GM23338 (cell line): ENCODE measurements around the gene YAP1. TPM values are rescaled to one million over a fixed set of nuclear protein-coding genes. Genes with fewer than 3 reads are reported as not detected.

Experiments used
- ATAC-seq: fragments of 200-7000 bp; cut with Tn5 transposase; 3 replicates; pipeline ENCODE4 v1.9.1; 2020
- DNase-seq: peaks from one replicate; pipeline ENCODE4 v3.0.0-alpha.2; 2015; ENCODE audit warnings: low spot score
- H2AFZ ChIP-seq: fragments of 200-600 bp; sonication (generic); 2 replicates; pipeline ENCODE4 v1.8.0; 2016; ENCODE audit warnings: antibody characterized with exemption, mild to moderate bottlenecking, moderate library complexity
- H3F3A ChIP-seq: fragments of 200-600 bp; sonication (generic); replicated peaks from 2 replicates; pipeline ENCODE4 v1.8.0; 2017; ENCODE audit warnings: antibody characterized with exemption, mixed run types, low read depth
- H3K27ac ChIP-seq: fragments of 200-600 bp; sonication (generic); 2 replicates; pipeline ENCODE4 v1.6.1; 2016; ENCODE audit warnings: low read depth
- H3K27me3 ChIP-seq: fragments of 200-600 bp; sonication (generic); 2 replicates; pipeline ENCODE4 v1.8.0; 2016; ENCODE audit warnings: mild to moderate bottlenecking, mixed run types, moderate library complexity; ENCODE audit not compliant: insufficient read depth
- H3K36me3 ChIP-seq: fragments of 200-600 bp; sonication (generic); 2 replicates; pipeline ENCODE4 v1.8.0; 2016; ENCODE audit warnings: mild to moderate bottlenecking; ENCODE audit not compliant: insufficient read depth
- H3K4me1 ChIP-seq: fragments of 200-600 bp; sonication (generic); 2 replicates; pipeline ENCODE4 v1.8.0; 2016; ENCODE audit warnings: mild to moderate bottlenecking, moderate library complexity; ENCODE audit not compliant: insufficient read depth
- H3K4me2 ChIP-seq: fragments of 200-600 bp; sonication (generic); 2 replicates; pipeline ENCODE4 v1.7.1; 2017; ENCODE audit warnings: mixed run types
- H3K4me3 ChIP-seq: fragments of 200-600 bp; sonication (generic); 2 replicates; pipeline ENCODE4 v1.6.1; 2016; ENCODE audit warnings: mixed run types
- H3K79me2 ChIP-seq: fragments of 200-600 bp; sonication (generic); replicated peaks from 2 replicates; pipeline ENCODE4 v1.8.0; 2017; ENCODE audit warnings: mild to moderate bottlenecking; ENCODE audit not compliant: insufficient read depth
- H3K9me2 ChIP-seq: fragments of 200-600 bp; sonication (generic); 2 replicates; pipeline ENCODE4 v1.8.0; 2017; ENCODE audit not compliant: insufficient read depth
- H4K20me1 ChIP-seq: fragments of 200-600 bp; sonication (generic); replicated peaks from 2 replicates; pipeline ENCODE4 v1.8.0; 2017; ENCODE audit warnings: mild to moderate bottlenecking; ENCODE audit not compliant: insufficient read depth
- H3K27ac Mint-ChIP-seq: 2 replicates; pipeline ENCODE4 v1.8.0; 2020; ENCODE audit warnings: inconsistent platforms, mild to moderate bottlenecking, moderate library complexity, mixed read lengths
- H3K27me3 Mint-ChIP-seq: 3 replicates; pipeline ENCODE4 v1.8.0; 2022; ENCODE audit warnings: low read depth, mild to moderate bottlenecking, moderate library complexity, mixed read lengths, inconsistent platforms; ENCODE audit not compliant: insufficient read depth, poor library complexity
- H3K36me3 Mint-ChIP-seq: 3 replicates; pipeline ENCODE4 v1.8.0; 2021; ENCODE audit warnings: low read depth, mild to moderate bottlenecking, inconsistent platforms, moderate library complexity, mixed read lengths
- H3K4me1 Mint-ChIP-seq: 3 replicates; pipeline ENCODE4 v1.8.0; 2020; ENCODE audit warnings: mild to moderate bottlenecking, inconsistent platforms, mixed read lengths
- H3K4me3 Mint-ChIP-seq: 3 replicates; pipeline ENCODE4 v1.8.0; 2021; ENCODE audit warnings: moderate library complexity, mild to moderate bottlenecking, inconsistent platforms, mixed read lengths
- H3K9me3 Mint-ChIP-seq: 3 replicates; pipeline ENCODE4 v1.8.0; 2020; ENCODE audit warnings: moderate library complexity, mild to moderate bottlenecking, inconsistent platforms, mixed read lengths
- CREB1 ChIP-seq: fragments of 250-450 bp; sonication (Bioruptor Pico); IDR thresholded peaks from 2 replicates; pipeline ENCODE4 v1.5.0; 2020; ENCODE audit warnings: low read depth, mild to moderate bottlenecking, moderate library complexity
- CTCF ChIP-seq, 2 experiments: fragments of 200-600 bp in 1 of 2; sonication (generic) in 1 of 2; conservative IDR thresholded peaks; 2 replicates each; pipeline versions ENCODE4 v1.5.1 to v1.6.1; 2016 to 2017; ENCODE audit warnings: antibody characterized with exemption in 2 of 2, low read depth in 2 of 2, mild to moderate bottlenecking in 2 of 2, moderate library complexity in 1 of 2
- ETS1 ChIP-seq: IDR thresholded peaks from 2 replicates; pipeline ENCODE4 v1.6.1; 2016; ENCODE audit warnings: antibody characterized with exemption
- EZH2 ChIP-seq: fragments of 200-600 bp; sonication (generic); IDR thresholded peaks from one replicate; pipeline ENCODE4 v1.8.0; 2017; ENCODE audit warnings: antibody characterized with exemption, mild to moderate bottlenecking, low read depth; ENCODE audit not compliant: unreplicated experiment
- EZH2phosphoT487 ChIP-seq: fragments of 200-600 bp; sonication (generic); IDR thresholded peaks from one replicate; pipeline ENCODE4 v1.8.1; 2018; ENCODE audit warnings: antibody characterized with exemption; ENCODE audit not compliant: unreplicated experiment
- JUNB ChIP-seq: IDR thresholded peaks from one replicate; pipeline ENCODE4 v1.6.1; 2016; ENCODE audit warnings: antibody characterized with exemption; ENCODE audit not compliant: unreplicated experiment
- NANOG ChIP-seq: IDR thresholded peaks from 2 replicates; pipeline ENCODE4 v1.6.1; 2016; ENCODE audit warnings: antibody characterized with exemption, borderline replicate concordance
- POLR2AphosphoS5 ChIP-seq: IDR thresholded peaks from 2 replicates; pipeline ENCODE4 v1.6.1; 2016; ENCODE audit warnings: antibody characterized with exemption, low read depth
- STAT1 ChIP-seq: IDR thresholded peaks from one replicate; pipeline ENCODE4 v1.6.1; 2016; ENCODE audit warnings: antibody characterized with exemption; ENCODE audit not compliant: unreplicated experiment
- ZNF114 ChIP-seq: fragments of 250-450 bp; sonication (Bioruptor Pico); IDR thresholded peaks from 2 replicates; pipeline ENCODE4 v1.5.0; 2020; ENCODE audit warnings: mild to moderate bottlenecking, moderate library complexity
- ZNF331 ChIP-seq: fragments of 250-450 bp; sonication (Bioruptor Pico); IDR thresholded peaks from 2 replicates; pipeline ENCODE4 v1.5.0; 2020; ENCODE audit warnings: low read depth, mild to moderate bottlenecking, moderate library complexity
- polyA plus RNA-seq: library from polyadenylated mRNA; unstranded; fragments of >200 nt; fragmentation: Nextera tagmentation; extraction: Ambion mirVana; gene quantifications from 2 replicates; pipeline ENCODE4 v1.2.1, GENCODE V29; 2016
- total RNA-seq: library from RNA; depleted of rRNA; stranded (reverse); fragments of >200 nt; shearing (Covaris generic); gene quantifications from 2 replicates; pipeline ENCODE4 v1.2.3, GENCODE V29; 2014
- TF ChIP-seq, protein P1 (sequence below): fragments of 250-450 bp; sonication (Bioruptor Pico); IDR thresholded peaks from 2 replicates; pipeline ENCODE4 v1.5.0; 2020; ENCODE audit warnings: mild to moderate bottlenecking, moderate library complexity
- TF ChIP-seq, protein P2 (sequence below): IDR thresholded peaks from one replicate; pipeline ENCODE4 v1.6.1; 2018; ENCODE audit warnings: antibody characterized with exemption; ENCODE audit not compliant: unreplicated experiment

The YAP1 gene
- total and polyA plus RNA-seq, 2 experiments from 2014 or later = 17.2 to 155 TPM

- H3K27ac Mint-ChIP-seq = peak overlapping the region; percentile 98
- Histone ChIP-seq H3K79me2 (peaks cover 40% of the 10 kb centered on the region), H2AFZ (no peak overlapping the region)
These were observed 952 bp downstream of the YAP1 start for GRCh38 chr11:102111011-102111786.

More at GRCh38 chr11:102111011-102111786, 952 bp downstream of the YAP1 start:
- H3K4me3 Mint-ChIP-seq = peak overlapping the region; percentile 89
- ATAC-seq = peak; percentile 56
- peaks cover 36% of the 10 kb centered on the region for H3K4me1 Mint-ChIP-seq
- Histone ChIP-seq H3K4me2 (peak overlapping the region; percentile 90), H3K27me3 (peaks cover 10% of the 10 kb centered on the region; the same call in 1 of the 2 replicates), H3F3A (peaks cover 6% of the 10 kb centered on the region), H3K27ac (peak overlapping the region; percentile 100), H4K20me1 (no peaks in the 10 kb centered on the region), H3K9me2 (no peaks in the 10 kb centered on the region), H3K4me1 (peaks cover 42% of the 10 kb centered on the region), H3K36me3 (no peaks in the 10 kb centered on the region), H3K4me3 (peak overlapping the region; percentile 81)
- H3K9me3 Mint-ChIP-seq = peaks cover 2% of the 10 kb centered on the region; the same call in 2 of the 3 replicates
- peaks cover 9% of the 10 kb centered on the region; the same call in 2 of the 3 replicates for H3K36me3 Mint-ChIP-seq
- peak; percentile 94 for DNase-seq
- TF ChIP-seq ZNF114 (CRISPR knock-in tag) (no peak), CTCF (conservative IDR thresholded peaks at IDR 0.05; ENCODE audit: low read depth in 2 of 2) (peak; percentile 10 to 31; a peak in 2 of 4 replicates), EZH2 (no peak), EZH2phosphoT487 (no peak), JUNB (no peak), CREB1 (CRISPR knock-in tag) (no peak), NANOG (no peak), STAT1 (no peak), ETS1 (no peak), ZNF331 (CRISPR knock-in tag) (no peak), POLR2AphosphoS5 (peak; percentile 45)
- TF ChIP-seq, protein P1, sequence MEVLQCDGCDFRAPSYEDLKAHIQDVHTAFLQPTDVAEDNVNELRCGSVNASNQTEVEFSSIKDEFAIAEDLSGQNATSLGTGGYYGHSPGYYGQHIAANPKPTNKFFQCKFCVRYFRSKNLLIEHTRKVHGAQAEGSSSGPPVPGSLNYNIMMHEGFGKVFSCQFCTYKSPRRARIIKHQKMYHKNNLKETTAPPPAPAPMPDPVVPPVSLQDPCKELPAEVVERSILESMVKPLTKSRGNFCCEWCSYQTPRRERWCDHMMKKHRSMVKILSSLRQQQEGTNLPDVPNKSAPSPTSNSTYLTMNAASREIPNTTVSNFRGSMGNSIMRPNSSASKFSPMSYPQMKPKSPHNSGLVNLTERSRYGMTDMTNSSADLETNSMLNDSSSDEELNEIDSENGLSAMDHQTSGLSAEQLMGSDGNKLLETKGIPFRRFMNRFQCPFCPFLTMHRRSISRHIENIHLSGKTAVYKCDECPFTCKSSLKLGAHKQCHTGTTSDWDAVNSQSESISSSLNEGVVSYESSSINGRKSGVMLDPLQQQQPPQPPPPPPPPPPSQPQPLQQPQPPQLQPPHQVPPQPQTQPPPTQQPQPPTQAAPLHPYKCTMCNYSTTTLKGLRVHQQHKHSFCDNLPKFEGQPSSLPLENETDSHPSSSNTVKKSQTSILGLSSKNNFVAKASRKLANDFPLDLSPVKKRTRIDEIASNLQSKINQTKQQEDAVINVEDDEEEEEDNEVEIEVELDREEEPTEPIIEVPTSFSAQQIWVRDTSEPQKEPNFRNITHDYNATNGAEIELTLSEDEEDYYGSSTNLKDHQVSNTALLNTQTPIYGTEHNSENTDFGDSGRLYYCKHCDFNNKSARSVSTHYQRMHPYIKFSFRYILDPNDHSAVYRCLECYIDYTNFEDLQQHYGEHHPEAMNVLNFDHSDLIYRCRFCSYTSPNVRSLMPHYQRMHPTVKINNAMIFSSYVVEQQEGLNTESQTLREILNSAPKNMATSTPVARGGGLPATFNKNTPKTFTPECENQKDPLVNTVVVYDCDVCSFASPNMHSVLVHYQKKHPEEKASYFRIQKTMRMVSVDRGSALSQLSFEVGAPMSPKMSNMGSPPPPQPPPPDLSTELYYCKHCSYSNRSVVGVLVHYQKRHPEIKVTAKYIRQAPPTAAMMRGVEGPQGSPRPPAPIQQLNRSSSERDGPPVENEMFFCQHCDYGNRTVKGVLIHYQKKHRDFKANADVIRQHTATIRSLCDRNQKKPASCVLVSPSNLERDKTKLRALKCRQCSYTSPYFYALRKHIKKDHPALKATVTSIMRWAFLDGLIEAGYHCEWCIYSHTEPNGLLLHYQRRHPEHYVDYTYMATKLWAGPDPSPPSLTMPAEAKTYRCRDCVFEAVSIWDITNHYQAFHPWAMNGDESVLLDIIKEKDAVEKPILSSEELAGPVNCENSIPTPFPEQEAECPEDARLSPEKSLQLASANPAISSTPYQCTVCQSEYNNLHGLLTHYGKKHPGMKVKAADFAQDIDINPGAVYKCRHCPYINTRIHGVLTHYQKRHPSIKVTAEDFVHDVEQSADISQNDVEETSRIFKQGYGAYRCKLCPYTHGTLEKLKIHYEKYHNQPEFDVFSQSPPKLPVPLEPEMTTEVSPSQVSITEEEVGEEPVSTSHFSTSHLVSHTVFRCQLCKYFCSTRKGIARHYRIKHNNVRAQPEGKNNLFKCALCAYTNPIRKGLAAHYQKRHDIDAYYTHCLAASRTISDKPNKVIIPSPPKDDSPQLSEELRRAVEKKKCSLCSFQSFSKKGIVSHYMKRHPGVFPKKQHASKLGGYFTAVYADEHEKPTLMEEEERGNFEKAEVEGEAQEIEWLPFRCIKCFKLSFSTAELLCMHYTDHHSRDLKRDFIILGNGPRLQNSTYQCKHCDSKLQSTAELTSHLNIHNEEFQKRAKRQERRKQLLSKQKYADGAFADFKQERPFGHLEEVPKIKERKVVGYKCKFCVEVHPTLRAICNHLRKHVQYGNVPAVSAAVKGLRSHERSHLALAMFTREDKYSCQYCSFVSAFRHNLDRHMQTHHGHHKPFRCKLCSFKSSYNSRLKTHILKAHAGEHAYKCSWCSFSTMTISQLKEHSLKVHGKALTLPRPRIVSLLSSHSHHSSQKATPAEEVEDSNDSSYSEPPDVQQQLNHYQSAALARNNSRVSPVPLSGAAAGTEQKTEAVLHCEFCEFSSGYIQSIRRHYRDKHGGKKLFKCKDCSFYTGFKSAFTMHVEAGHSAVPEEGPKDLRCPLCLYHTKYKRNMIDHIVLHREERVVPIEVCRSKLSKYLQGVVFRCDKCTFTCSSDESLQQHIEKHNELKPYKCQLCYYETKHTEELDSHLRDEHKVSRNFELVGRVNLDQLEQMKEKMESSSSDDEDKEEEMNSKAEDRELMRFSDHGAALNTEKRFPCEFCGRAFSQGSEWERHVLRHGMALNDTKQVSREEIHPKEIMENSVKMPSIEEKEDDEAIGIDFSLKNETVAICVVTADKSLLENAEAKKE (CRISPR knock-in tag) = no peak
- TF ChIP-seq, protein P2, sequence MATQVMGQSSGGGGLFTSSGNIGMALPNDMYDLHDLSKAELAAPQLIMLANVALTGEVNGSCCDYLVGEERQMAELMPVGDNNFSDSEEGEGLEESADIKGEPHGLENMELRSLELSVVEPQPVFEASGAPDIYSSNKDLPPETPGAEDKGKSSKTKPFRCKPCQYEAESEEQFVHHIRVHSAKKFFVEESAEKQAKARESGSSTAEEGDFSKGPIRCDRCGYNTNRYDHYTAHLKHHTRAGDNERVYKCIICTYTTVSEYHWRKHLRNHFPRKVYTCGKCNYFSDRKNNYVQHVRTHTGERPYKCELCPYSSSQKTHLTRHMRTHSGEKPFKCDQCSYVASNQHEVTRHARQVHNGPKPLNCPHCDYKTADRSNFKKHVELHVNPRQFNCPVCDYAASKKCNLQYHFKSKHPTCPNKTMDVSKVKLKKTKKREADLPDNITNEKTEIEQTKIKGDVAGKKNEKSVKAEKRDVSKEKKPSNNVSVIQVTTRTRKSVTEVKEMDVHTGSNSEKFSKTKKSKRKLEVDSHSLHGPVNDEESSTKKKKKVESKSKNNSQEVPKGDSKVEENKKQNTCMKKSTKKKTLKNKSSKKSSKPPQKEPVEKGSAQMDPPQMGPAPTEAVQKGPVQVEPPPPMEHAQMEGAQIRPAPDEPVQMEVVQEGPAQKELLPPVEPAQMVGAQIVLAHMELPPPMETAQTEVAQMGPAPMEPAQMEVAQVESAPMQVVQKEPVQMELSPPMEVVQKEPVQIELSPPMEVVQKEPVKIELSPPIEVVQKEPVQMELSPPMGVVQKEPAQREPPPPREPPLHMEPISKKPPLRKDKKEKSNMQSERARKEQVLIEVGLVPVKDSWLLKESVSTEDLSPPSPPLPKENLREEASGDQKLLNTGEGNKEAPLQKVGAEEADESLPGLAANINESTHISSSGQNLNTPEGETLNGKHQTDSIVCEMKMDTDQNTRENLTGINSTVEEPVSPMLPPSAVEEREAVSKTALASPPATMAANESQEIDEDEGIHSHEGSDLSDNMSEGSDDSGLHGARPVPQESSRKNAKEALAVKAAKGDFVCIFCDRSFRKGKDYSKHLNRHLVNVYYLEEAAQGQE = peak; percentile 4
- H3K27me3 Mint-ChIP-seq = peaks cover 8% of the 10 kb centered on the region
